Measurements from ENCODE around the gene NRCAM. TPM values are rescaled to one million over a fixed set of nuclear protein-coding genes. Genes with fewer than 3 reads are reported as not detected.

The NRCAM gene
- total RNA-seq, 1 donor from 2014 or later, result 11.0 TPM

- no peak overlapping the region for H3K4me3 ChIP-seq (ENCODE audit: low read depth, low read length)
- TF ChIP-seq CTCF (conservative IDR thresholded peaks at IDR 0.05; ENCODE audit: low read depth, low read length), result no peak
- no peak for DNase-seq (ENCODE audit: low read depth)
These were observed 42.9 kb downstream of the NRCAM start for GRCh38 chr7:108413337-108413736.

GRCh38 chr7:108409146-108409545 is 47.1 kb downstream of the NRCAM start:
- no peak for TF ChIP-seq CTCF (conservative IDR thresholded peaks at IDR 0.05; ENCODE audit: low read depth, low read length)
- no peak overlapping the region for H3K4me3 ChIP-seq (ENCODE audit: low read depth, low read length)

GRCh38 chr7:108408296-108408991 is 47.8 kb downstream of the NRCAM start:
- DNase-seq (ENCODE audit: low read depth), result no peak
- no peak for TF ChIP-seq CTCF (conservative IDR thresholded peaks at IDR 0.05; ENCODE audit: low read depth, low read length)
- H3K4me3 ChIP-seq (ENCODE audit: low read depth, low read length), result no peak overlapping the region

More at GRCh38 chr7:108409146-108409545, 47.1 kb downstream of the NRCAM start:
- DNase-seq (ENCODE audit: low read depth), result no peak

- H3K4me3 ChIP-seq (ENCODE audit: low read depth, low read length), result no peak overlapping the region
- no peak for DNase-seq (ENCODE audit: low read depth)
- TF ChIP-seq CTCF (conservative IDR thresholded peaks at IDR 0.05; ENCODE audit: low read depth, low read length), result no peak
These were observed 48.6 kb downstream of the NRCAM start for GRCh38 chr7:108407676-108408075.

GRCh38 chr7:108406222-108406890 is 49.9 kb downstream of the NRCAM start:
- no peak overlapping the region for H3K4me3 ChIP-seq (ENCODE audit: low read depth, low read length)
- no peak for DNase-seq (ENCODE audit: low read depth)
- no peak for TF ChIP-seq CTCF (conservative IDR thresholded peaks at IDR 0.05; ENCODE audit: low read depth, low read length)

- no peak for TF ChIP-seq CTCF (conservative IDR thresholded peaks at IDR 0.05; ENCODE audit: low read depth, low read length)
- DNase-seq (ENCODE audit: low read depth), result no peak
- H3K4me3 ChIP-seq (ENCODE audit: low read depth, low read length), result no peak overlapping the region
These were observed 51.5 kb downstream of the NRCAM start for GRCh38 chr7:108404509-108405420.

Measured in epithelial cell of proximal tubule (primary cell).